Esophagus (tissue), 2 donors: Measurements from ENCODE around the gene KLHL14. TPM values are rescaled to one million over a fixed set of nuclear protein-coding genes. Genes with fewer than 3 reads are reported as not detected.

Source experiments
- H3K27ac ChIP-seq, 2 donors: one replicate each; pipeline ENCODE4 v1.5.1; 2013; ENCODE audit warnings: low read depth in 2 of 2, mild to moderate bottlenecking in 2 of 2, inconsistent platforms in 1 of 2, low read length in 1 of 2, moderate library complexity in 1 of 2
- H3K27me3 ChIP-seq, 2 donors: one replicate each; pipeline ENCODE4 v1.6.1; 2013; ENCODE audit warnings: low read length in 2 of 2, control low read depth in 1 of 2, mild to moderate bottlenecking in 1 of 2; ENCODE audit not compliant: insufficient read depth in 2 of 2, control insufficient read depth in 1 of 2
- H3K36me3 ChIP-seq, 2 donors: one replicate each; pipeline ENCODE4 v1.6.1; 2013; ENCODE audit warnings: low read length in 1 of 2; ENCODE audit not compliant: control insufficient read depth in 2 of 2, insufficient read depth in 2 of 2
- H3K4me1 ChIP-seq, 2 donors: one replicate each; pipeline ENCODE4 v1.6.1; 2013; ENCODE audit warnings: low read length in 1 of 2; ENCODE audit not compliant: control insufficient read depth in 2 of 2, insufficient read depth in 2 of 2
- H3K4me3 ChIP-seq, 2 donors: one replicate each; pipeline ENCODE4 v1.5.1; 2013; ENCODE audit warnings: low read length in 2 of 2, mild to moderate bottlenecking in 2 of 2, low read depth in 1 of 2, moderate library complexity in 1 of 2
- H3K9me3 ChIP-seq, 2 donors: one replicate each; pipeline ENCODE4 v1.6.1; 2013; ENCODE audit warnings: mild to moderate bottlenecking in 2 of 2, low read depth in 1 of 2, low read length in 1 of 2, moderate library complexity in 1 of 2; ENCODE audit not compliant: control insufficient read depth in 2 of 2, insufficient read depth in 1 of 2
- WGBS, 2 donors: extraction: QIAGEN DNeasy Blood & Tissue Kit; methylation state at CpG; one replicate each; pipeline ENCODE4 v1.1.7; 2013; 5-methylcytosine and 5-hydroxymethylcytosine counted together
- polyA plus RNA-seq, 2 donors: library from polyadenylated mRNA; stranded (reverse); fragments of 200-250 nt; gene quantifications; one replicate each; pipeline ENCODE4 v1.2.3, GENCODE V29; 2013
- donor health status: healthy with polysubstance abuse.
- donor health status: Bipolar disorder and iron deficiency.

The KLHL14 gene
- polyA plus RNA-seq, 2 donors, result 0.09 to 0.16 TPM

DNA sequence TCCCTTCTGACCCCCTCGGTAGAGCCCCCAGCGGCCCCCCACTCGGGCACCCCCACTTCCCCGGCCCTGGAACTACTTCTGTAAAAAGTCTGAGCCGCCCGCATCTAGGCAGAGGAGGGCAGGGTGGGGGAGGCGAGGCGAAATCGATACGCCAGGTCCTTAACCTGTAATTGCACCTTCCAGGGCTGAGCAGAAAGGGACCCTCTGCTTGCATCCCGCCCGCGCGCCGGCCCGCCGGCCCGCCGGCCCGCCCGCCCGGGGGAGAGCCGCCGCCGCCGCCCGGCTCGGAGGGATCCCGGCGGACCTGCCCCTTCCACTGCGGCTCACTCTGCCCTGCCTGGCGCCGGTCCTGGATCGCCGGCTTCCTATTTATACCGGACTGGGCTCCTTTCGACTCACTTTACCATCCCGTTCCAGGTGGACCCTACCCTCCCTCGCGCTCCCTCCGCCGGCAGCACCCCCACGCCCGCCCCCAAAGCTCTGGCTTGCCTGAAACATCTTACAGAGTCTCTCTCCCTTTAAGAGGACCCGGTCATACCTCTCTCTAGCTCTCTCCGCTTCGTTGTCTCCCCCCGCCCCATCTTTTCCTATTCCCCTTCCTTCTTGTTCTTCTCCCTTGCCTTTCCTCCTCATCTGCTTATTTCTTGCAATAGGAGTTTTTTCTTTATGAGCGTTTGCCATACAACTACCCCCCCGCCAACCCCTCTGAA lies 797 bp downstream of the KLHL14 start:
- H3K4me3 ChIP-seq, result peak overlapping the region; percentile 36 to 48

DNA sequence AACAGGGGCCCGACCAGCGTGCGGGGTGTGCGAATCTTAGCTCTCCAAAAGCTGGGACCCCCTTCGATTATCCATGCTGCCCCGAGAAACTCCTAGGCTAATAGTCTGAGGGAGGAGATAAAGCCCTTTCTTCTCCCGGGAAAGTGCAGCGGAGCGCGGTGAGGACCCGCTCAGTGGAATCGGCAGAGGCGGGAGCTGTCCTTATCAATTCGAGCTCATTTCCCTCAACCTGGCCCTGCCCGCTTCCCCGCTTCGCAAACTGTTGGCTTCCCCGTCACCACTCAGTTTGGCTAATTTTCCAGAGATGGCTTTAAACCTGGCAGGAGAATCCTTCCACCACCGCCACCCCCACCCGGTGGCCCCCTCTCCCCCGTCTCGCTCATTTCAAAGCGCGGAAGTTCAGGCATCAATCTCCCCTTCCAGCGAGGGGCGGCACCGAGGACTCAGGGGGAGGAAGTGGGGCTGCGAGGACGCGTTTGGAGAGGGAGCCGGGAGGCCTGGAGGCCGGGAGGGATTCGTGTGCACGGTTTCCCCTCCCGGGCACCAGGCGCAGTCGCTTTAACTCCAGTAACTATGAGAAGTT lies 1.6 kb downstream of the KLHL14 start:
- no peaks in the 10 kb centered on the region for H3K36me3 ChIP-seq
- WGBS, 2 donors, result 1 to 2% methylated on average over 37 of the region's 37 CpGs
- H3K9me3 ChIP-seq, result peaks cover 0 to 3% of the 10 kb centered on the region in 2 donors
- peak overlapping the region; percentile 27 to 48 for H3K4me3 ChIP-seq
- H3K27me3 ChIP-seq, result peaks cover 0 to 22% of the 10 kb centered on the region in 2 donors
- peaks cover 10 to 13% of the 10 kb centered on the region in 2 donors for H3K4me1 ChIP-seq
- no peak overlapping the region for H3K27ac ChIP-seq

More for the DNA sequence above, 797 bp downstream of the KLHL14 start:
- Histone ChIP-seq H3K4me1 (peaks cover 10 to 13% of the 10 kb centered on the region in 2 donors), H3K27ac (no peak overlapping the region), H3K27me3 (peaks cover 0 to 22% of the 10 kb centered on the region in 2 donors), H3K9me3 (peaks cover 0 to 3% of the 10 kb centered on the region in 2 donors), H3K36me3 (no peaks in the 10 kb centered on the region)
- WGBS, 2 donors, result 3 to 5% methylated on average over 28 to 50 of the region's 50 CpGs

DNA sequence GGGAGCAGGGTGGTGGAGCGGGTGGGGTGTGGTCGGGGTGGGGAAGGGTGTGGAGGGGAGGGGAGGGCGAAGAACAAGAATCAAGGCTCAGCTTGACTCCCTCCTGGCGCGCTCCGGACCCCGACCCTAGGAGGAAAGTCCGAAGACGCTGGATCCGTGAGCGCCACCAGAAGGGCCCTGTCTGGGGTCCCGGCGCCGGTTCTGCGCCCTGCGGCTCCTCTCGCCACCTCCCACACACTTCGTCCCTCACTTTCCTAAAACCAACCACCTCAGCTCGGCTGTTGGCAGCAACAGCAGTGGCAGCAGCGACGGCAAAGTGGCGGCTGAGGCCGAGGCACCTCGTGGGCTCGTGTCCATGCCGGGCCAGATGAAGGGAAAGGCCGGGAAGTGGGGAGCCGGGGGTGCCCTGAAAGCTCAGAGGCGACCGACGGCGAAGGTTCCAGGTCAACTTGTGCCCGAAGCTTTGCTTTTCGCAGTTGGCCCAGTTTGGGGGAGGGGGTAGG lies 2.1 kb downstream of the KLHL14 start:
- peaks cover 0 to 22% of the 10 kb centered on the region in 2 donors for H3K27me3 ChIP-seq
- H3K36me3 ChIP-seq, result no peaks in the 10 kb centered on the region
- no peak overlapping the region for H3K27ac ChIP-seq
- peak overlapping the region; percentile 27 to 48 for H3K4me3 ChIP-seq
- peaks cover 0 to 3% of the 10 kb centered on the region in 2 donors for H3K9me3 ChIP-seq
- peaks cover 10 to 13% of the 10 kb centered on the region in 2 donors for H3K4me1 ChIP-seq
- WGBS, 2 donors, result 2 to 3% methylated on average over 31 to 34 of the region's 34 CpGs

DNA sequence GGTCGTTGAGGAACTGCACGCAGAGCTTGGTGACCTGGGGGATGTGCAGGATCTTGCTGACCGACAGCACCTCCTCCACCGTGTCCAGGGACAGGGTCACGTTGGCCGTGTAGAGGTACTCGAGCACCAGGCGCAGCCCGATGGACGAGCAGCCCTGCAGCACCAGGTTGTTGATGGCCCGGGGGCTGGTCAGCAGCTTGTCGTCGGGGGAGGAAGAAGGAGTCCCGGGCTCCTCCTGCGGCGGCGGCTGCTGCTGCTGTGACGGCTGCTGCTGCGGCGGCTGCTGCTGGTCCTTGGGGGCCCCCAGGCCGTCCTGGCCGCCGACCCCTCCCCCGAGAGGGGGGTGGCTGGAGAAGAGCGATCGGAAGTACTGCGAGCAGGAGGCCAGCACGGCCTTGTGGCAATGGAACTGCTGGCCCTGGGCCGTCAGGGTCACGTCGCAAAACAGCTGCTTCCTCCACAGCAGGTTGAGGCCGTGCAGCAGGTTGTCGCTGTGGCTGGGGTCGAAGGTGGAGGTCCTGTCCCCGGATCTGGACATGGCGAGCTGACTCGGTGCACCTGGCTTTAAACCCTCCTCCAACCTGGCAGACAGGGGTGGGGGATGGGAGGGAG lies 2.7 kb downstream of the KLHL14 start:
- H3K4me1 ChIP-seq, result peaks cover 10 to 13% of the 10 kb centered on the region in 2 donors
- H3K4me3 ChIP-seq, result peak overlapping the region; percentile 37 to 48
- H3K27me3 ChIP-seq, result peaks cover 0 to 22% of the 10 kb centered on the region in 2 donors
- no peaks in the 10 kb centered on the region for H3K36me3 ChIP-seq
- H3K27ac ChIP-seq, result no peak overlapping the region
- H3K9me3 ChIP-seq, result peaks cover 0 to 3% of the 10 kb centered on the region in 2 donors
- WGBS, 2 donors, result 1 to 2% methylated on average over 35 to 37 of the region's 37 CpGs

DNA sequence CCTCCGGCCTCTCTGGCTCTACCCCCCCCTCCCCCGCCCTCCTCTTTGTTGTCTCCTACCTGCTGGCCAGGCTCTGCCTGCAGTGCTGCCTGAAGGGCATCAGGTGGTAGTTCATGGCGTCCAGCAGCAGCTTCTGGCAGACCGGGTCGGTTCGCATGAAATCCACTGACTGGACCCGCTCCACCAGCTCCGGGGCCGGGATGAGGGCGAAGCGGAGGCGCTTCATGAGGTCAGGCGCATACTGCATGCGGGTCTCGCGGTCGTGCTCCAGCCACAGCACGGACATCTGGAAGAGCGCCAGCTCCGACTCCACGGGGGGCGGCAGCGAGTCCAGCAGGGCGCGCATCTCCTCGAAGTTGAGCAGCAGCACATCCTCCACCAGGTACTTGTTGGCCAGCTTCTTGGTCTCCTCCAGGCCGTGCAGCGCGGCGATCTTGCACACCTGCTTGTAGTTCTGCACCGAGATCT lies 3.2 kb downstream of the KLHL14 start:
- Histone ChIP-seq H3K9me3 (peaks cover 0 to 3% of the 10 kb centered on the region in 2 donors), H3K4me1 (peaks cover 10 to 13% of the 10 kb centered on the region in 2 donors), H3K27ac (no peak overlapping the region), H3K36me3 (no peaks in the 10 kb centered on the region), H3K4me3 (peak overlapping the region in 1 of 2 donors; percentile 37), H3K27me3 (peaks cover 0 to 22% of the 10 kb centered on the region in 2 donors)
- WGBS, 2 donors, result 6 to 8% methylated on average over 30 to 31 of the region's 31 CpGs

DNA sequence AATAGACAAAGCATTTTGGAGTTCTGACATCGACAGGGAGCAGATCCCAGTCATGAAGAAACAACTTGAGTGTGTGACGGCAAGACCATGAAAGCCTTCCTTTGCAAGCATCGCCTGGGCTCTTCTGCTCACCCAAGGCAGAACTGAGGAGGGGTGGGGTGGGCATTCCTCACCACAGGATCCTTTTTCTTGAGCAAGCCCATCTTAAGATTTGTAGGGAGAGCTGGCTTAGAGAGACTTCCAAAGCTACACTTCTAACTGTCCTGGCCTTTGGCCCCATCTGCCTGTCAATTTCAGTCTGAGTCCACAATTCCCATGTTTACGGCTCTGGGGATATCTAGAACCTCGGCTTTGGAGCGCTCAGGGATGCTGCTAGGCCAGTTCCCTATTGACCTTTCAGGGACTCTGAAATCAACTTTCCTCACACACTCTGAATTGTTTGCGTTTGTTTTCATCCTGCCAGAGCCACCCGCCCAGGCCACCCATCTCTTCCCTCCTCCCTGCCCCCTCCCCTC lies 3.7 kb downstream of the KLHL14 start:
- no peak overlapping the region for H3K27ac ChIP-seq
- no peak overlapping the region for H3K4me3 ChIP-seq
- H3K9me3 ChIP-seq, result peaks cover 0 to 3% of the 10 kb centered on the region in 2 donors
- peaks cover 0 to 22% of the 10 kb centered on the region in 2 donors for H3K27me3 ChIP-seq
- H3K4me1 ChIP-seq, result peaks cover 10 to 13% of the 10 kb centered on the region in 2 donors
- no peaks in the 10 kb centered on the region for H3K36me3 ChIP-seq
- WGBS, 2 donors, result 48 to 50% methylated on average over 8 of the region's 8 CpGs

DNA sequence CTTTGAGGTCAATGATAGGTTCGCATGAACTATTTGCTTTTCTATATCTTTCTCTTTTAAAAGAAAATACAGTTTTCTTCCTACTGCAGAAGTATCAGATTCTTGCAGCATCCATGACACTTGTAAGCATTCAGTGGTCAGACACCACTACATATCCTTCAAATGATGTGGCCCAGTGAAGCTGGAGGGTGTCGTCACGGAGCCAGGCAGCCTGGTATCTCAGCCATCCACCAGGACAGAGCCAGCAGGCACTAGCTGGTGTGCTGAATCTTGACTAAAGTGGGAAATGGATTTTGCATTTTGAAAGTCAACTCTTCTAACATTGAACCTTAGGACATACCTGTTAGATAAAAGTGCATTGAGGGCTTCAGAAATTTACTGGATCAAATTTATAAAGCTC lies 5.4 kb downstream of the KLHL14 start:
- H3K27ac ChIP-seq, result no peak overlapping the region
- H3K4me3 ChIP-seq, result no peak overlapping the region
- no peaks in the 10 kb centered on the region for H3K36me3 ChIP-seq
- WGBS, 2 donors, result 88 to 93% methylated on average over 3 of the region's 3 CpGs
- H3K27me3 ChIP-seq, result peaks cover 0 to 17% of the 10 kb centered on the region in 2 donors
- peaks cover 10 to 13% of the 10 kb centered on the region in 2 donors for H3K4me1 ChIP-seq
- H3K9me3 ChIP-seq, result peaks cover 0 to 3% of the 10 kb centered on the region in 2 donors

DNA sequence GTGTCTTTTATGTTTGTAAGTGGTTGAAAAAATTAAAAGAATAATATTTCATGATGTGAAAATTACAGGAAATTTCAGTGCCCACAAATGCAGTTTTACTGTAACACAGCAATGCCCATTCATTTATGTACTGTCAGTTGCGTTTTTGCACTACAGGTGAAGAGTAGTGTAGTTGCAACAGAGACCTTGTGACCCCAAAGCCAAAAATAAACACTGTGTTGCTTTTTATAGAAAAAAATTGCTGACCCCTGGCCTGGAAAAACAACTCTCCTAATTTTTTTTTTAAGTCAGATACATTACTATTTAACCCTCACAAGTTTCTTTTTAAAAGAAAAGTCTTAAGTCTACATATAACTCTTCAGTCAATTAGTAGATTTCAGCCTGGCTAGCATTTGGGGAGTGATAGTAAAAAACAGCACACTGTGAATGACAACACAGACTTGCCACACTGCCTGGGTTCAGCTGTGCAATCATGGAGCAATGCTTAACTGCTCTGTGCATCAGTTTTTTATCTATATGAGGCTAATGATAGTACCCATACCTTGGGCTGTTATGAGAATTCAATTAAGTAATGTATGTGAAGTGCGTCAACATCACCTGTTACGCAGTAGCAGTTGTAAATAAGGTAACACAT lies 8.1 kb downstream of the KLHL14 start:
- Histone ChIP-seq H3K4me1 (peaks cover under 1 to 3% of the 10 kb centered on the region in 2 donors), H3K36me3 (no peaks in the 10 kb centered on the region), H3K27ac (no peak overlapping the region), H3K9me3 (peaks cover 0 to under 1% of the 10 kb centered on the region in 2 donors), H3K27me3 (peaks cover 0 to 4% of the 10 kb centered on the region in 2 donors), H3K4me3 (no peak overlapping the region)
- 89 to 90% methylated on average over 3 of the region's 3 CpGs for WGBS, 2 donors

DNA sequence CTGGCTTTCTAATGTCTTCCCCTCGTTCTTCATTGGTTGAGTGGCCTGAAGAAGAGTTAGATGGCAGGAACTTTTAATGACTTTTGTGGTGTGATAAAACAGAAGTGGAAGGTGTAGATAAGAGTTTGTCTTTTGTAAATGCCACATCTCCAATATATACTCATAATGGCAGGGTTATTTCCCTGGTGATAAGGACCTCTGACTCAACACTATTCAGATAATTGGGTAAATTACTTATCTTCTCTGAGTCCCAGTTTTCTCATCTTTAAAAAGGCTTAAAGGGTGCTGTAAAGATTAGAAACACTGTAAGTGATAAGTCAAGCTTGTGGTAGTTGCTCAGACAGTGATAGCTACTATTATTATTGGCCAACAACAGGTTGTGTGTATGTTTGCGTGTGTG lies 9.5 kb downstream of the KLHL14 start:
- H3K9me3 ChIP-seq, result no peaks in the 10 kb centered on the region
- H3K27me3 ChIP-seq, result no peaks in the 10 kb centered on the region
- H3K27ac ChIP-seq, result no peak overlapping the region
- 85% methylated on average over 2 of the region's 2 CpGs for WGBS, 2 donors
- H3K4me1 ChIP-seq, result no peaks in the 10 kb centered on the region
- H3K4me3 ChIP-seq, result no peak overlapping the region
- H3K36me3 ChIP-seq, result no peaks in the 10 kb centered on the region
